HG02981 (cell line): Measurements from ENCODE around the gene DCK.

Experiments used
- ATAC-seq: cut with Tn5 transposase; IDR thresholded peaks from one replicate; pipeline ENCODE4 v1.9.1; 2021; ENCODE audit warnings: mild to moderate bottlenecking, moderate library complexity; ENCODE audit not compliant: unreplicated experiment

The DCK gene

DNA sequence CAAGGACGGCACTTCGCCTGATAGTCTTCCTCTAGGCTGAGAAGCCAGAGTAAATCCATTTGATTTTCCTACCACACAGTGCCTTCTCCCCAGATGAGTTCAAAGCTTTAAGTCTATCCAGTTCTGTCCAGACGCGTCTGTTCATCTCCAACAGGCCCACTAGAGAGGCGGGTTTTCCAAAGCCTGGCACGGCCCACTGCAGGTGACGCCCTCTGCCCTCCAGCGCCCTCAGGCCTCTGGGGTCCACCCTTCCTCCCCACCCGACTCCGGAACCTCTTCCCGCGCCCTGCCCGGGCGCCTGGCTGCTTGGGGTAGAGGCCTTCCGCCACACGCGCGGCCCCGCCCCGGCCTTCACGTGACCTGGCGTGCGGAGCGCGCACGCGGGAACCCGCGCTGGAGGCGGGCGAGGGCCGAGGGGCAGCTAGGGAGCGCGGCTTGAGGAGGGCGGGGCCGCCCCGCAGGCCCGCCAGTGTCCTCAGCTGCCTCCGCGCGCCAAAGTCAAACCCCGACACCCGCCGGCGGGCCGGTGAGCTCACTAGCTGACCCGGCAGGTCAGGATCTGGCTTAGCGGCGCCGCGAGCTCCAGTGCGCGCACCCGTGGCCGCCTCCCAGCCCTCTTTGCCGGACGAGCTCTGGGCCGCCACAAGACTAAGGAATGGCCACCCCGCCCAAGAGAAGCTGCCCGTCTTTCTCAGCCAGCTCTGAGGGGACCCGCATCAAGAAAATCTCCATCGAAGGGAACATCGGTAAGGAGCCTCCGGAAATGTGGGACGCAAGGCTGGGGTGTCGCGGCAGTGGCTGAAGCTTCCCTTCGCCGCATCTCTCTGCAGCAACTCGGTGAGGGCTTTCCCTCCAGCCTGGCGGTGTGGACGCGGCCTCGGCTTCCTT lies at the start of gene DCK:
DCK (plus strand) TSS at position 469 of the 888 bp plus-strand sequence; CDS start at position 656, 187 bp downstream.
- peak; percentile 82 for ATAC-seq

DNA sequence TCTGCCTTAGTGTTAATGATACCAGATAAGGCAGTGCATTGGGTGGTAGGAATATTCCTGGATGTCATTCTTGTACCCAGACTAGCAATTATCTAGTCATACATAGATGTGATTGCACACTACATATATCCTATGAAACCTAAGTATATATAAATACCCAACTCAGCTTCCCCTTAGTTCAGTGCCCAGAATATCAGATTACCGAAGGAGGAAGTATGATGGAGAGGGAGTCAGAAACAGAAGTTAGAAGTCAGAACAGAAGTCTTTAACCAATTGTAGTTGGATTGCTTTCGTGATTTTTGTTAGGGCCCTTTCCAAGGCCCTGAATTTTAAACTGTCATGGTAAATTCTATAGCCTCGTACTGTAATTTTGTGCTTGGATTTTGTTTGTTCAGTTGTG lies 48.4 kb upstream of the DCK start:
- no peak for ATAC-seq

DNA sequence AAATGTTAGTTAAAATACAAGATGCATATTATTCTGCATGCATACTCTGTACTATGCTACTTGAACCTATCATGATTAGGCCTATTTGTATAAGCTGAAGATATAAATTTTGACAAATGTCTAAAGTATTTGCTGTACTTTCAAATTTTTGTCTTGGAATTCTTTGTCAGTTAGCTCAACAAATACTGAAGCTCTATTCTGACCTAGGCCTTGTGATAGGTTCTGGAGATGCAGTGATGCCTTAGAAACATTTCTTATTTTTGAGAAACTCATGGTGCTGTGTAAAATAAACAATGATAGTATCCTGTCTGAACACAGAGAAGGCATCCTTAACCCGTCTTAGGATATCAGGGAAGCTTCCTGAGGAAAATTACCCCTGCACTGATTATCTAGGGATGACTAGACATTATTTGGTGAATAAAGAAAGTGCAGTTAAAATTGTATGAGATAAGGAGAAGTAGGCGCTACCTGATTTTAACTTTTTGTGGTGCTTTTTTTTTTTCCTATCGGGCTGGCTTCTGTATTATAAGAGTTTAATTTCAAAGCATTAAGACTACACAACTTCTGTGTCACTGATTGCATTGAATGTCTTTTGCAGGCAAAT lies 47.9 kb upstream of the DCK start:
- no peak for ATAC-seq

DNA sequence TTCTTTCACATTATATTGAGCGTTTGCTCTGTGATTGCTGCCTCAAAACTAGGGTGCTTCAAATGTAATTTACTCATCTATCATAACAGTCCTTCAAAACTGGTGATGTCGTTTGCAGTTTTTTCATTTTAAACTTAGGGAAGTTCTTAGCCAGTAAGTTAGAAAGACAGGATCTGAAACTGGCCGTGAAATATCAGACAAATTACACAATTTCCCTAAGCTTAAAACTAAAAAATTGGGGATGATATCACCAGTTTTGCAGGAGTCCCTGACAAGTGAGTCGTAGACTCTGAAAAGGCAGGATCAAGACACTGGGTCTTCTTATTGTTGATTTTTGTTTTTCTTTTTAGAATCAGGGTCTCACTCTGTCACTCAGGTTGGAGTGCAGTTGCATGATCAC lies 46.5 kb upstream of the DCK start:
- no peak for ATAC-seq

DNA sequence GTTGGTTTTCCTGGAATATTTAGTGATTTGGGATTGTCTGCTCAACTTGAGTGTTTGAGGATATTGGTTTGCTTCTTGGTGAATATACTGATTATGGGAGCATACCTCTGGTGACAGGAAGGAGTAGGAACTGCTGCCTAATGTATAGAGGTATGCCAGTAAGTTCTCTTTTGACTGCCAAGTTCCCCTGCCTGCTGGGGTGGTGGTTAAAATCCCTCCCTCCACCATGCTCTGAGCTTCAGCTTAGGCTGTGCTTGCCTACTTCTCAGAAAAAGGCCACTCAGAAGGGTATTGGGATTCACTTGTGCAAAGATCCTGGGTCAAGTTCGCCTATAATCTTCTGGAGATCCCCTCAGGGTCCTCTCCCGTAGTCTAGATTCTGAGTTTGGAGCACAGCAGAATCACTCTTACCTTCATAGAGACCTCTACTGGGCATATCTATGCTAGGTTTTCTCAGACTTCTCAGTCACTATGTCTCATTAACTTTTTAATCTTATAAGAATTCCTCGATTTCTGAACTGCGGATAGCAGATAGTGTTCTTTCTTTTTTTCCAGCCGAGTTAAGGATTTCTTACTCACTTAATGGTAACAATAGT lies 44.7 kb upstream of the DCK start:
- no peak for ATAC-seq

DNA sequence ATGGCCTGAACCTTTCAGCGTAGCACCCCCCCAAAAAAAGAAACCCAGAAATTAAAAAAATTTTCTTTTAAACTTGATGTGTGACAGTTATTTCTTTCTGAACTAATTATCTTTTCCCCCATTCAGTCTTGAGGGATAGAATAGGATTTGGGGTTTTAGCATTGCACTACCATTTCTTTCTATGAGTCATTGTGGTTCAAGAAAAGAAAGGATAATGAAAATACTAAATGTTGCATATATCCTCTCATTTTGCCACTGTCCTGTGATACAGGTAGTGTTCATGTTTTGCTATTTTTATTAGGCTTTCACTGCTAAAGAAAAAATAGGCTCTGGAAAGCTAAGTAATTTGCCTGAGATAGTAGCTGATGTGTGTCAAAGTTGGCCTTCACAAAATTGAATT lies 39.4 kb upstream of the DCK start:
- ATAC-seq, result no peak

GRCh38 chr4:70956549-70957210 lies 36.8 kb upstream of the DCK start:
- no peak for ATAC-seq

DNA sequence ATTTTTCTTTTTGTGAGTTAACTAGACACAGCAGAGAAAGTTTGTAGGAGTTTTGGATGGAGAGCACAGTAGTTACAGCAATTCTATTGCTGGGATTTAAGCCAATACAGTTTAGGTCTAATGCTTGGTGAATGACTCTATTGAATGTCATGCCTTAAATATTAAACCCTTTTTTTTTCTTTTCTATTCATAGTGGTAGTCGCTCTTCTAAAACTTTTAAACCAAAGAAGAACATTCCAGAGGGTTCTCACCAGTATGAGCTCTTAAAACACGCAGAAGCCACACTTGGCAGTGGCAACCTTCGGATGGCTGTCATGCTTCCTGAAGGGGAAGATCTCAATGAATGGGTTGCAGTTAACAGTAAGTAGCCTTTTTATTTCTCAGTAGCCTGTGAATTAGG lies 34.8 kb upstream of the DCK start:
- no peak for ATAC-seq

DNA sequence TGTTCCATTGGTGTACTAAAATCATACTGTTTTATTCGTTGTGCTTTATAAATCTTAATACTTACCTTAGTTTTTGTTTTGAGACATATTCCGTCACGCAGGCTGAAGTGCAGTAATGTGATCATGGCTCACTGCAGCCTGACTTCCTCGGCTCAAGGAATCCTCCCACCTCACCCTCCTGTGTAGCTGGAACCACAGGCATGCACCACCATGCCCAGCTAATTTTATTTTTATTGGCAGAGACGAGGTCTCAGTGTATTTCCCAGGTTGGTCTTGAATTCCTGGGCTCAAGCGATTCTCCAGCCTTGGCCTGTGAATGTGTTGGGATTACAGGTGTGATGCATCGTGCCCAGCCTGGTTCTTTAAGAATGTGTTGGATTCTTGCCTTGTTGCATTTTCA lies 24.4 kb upstream of the DCK start:
- ATAC-seq, result no peak

GRCh38 chr4:70976252-70976651 lies 17.2 kb upstream of the DCK start:
- no peak for ATAC-seq

DNA sequence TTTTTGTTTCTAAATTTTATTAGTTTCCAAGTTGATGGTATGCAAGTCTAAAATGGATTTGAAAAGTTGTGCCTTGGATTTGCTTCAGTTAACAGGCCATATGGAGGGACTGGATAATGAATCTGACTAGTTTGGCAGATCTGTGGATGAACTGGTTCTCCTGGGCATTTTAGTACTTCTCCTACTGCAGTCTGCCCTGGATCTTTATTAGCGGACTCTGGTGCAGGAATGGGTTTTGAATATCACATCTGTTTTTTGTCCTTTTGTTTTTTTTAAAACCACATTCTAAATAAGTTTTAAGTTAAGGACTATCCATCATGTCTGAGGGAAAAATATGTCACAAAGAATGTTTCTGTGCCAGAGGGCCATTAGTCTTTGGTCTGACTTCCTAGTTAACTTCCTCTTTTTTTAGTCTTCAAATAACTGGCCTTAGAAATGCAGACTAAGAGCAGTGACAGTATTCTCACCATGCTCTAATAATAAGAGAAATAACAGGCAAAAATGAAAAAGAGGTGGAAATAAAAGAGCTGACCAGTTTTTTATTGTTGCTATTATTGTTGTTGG lies 13.9 kb upstream of the DCK start:
- peak; percentile 51 for ATAC-seq

- no peak for ATAC-seq
Observed at GRCh38 chr4:70980196-70980595, 13.3 kb upstream of the DCK start.

GRCh38 chr4:70984106-70984505 lies 9.3 kb upstream of the DCK start:
- ATAC-seq, result no peak

DNA sequence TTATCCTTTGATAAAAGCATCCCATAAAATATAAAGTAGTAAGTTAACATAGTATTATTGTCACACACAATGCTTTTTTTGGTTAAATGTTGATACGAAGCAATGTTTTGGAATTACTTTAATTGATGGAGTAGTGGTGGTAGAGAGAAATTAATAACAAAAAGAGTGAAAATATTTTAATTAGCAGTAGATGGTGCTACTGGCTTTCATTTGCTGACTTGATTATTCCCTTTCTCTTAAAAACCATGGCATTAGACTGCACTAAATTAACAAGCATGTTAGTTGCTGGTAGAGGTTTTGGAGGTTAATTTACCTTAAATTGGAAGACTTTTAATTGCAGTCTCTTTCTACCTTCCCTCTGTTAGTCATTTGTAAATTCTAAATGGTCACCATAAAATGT lies 8.9 kb upstream of the DCK start:
- no peak for ATAC-seq

- no peak for ATAC-seq
Observed at GRCh38 chr4:70991596-70991995, 1.9 kb upstream of the DCK start.

DNA sequence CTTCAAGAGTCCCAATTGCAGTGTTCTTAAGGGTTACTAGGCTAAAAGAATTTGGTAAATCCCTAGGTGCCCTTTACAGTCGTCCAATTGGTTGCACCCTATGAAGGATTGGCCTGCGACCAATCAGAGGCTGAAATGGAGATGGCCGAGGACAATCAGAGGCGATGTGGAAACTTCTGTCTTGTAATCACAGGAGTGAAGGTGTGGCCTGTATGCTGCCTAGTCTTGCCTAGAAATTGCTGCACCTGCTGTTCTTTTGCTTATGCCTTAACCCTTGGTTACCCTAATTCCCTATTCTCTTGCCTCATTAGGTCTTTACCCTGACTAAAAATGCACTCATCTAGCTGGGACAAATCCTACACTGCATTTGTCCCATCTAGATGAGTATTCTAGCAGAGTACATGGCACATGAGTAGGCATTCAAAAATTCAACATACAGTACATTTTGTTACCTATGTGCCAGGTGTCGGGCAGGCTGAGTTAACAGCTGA lies 1.0 kb upstream of the DCK start:
- no peak for ATAC-seq

- no peak for ATAC-seq
Observed at GRCh38 chr4:70994069-70994366, 569 bp downstream of the DCK start.

GRCh38 chr4:70994387-70995099 lies 1.1 kb downstream of the DCK start:
- ATAC-seq, result peak; percentile 33

GRCh38 chr4:70996018-70996360 lies 2.5 kb downstream of the DCK start:
- no peak for ATAC-seq

DNA sequence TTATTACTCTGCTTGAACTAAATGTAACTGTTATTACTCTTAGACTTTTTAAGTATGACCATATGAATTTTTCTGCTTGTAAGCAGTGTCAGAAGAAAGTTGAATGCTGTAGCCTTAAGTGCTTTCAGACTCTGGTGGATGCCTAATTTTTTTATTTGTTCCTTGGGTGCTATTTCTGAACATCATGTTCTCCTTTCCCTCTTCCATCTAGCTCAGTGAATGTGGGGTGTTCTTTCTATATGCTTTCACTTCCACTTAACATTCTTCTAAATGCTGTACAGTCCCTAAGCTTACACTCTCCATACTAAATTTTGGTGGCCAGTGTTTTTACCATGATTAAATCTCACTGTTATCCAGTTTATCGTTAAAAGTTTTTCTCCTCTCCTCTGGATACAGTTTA lies 3.6 kb downstream of the DCK start:
- no peak for ATAC-seq

GRCh38 chr4:70997546-70997945 lies 4.1 kb downstream of the DCK start:
- no peak for ATAC-seq
